Adrenal gland (tissue), 5 donors: ENCODE results near the gene KCTD17.

Experiments
- CTCF ChIP-seq, 6 experiments: fragments of 450-650 bp in 4 of 6; fragments of 200-600 bp in 2 of 6; sonication (generic) in 1 of 6; IDR thresholded peaks; 1 replicate in 5 of 6; 2 replicates in 1 of 6; pipeline versions ENCODE4 v1.5.1 to v1.8.0; 2016 to 2021; ENCODE audit warnings: antibody characterized with exemption in 6 of 6, mild to moderate bottlenecking in 2 of 6, moderate library complexity in 1 of 6
- POLR2A ChIP-seq, 2 donors: fragments of 450-650 bp; IDR thresholded peaks; one replicate each; pipeline ENCODE4 v1.6.1; 2017; ENCODE audit warnings: antibody characterized with exemption in 2 of 2, mild to moderate bottlenecking in 2 of 2, moderate library complexity in 1 of 2
- donor health status: DM: no; HTN: no; CAD: no.

- TF ChIP-seq CTCF (IDR thresholded peaks at IDR 0.05) (no peak), POLR2A (IDR thresholded peaks at IDR 0.05) (no peak)
These were observed 59.7 kb downstream of the KCTD17 start for GRCh38 chr22:37111156-37111717.
